Measurements from ENCODE around the gene ATP1B3. TPM values are rescaled to one million over a fixed set of nuclear protein-coding genes. Genes with fewer than 3 reads are reported as not detected.
"Not testable (repeated sequence)": the region's sequence is repeated elsewhere in the genome, so short reads cannot be mapped to it uniquely, and the experiment has no call there.

ATP1B3 gene
- total RNA-seq, 1 experiment from 2014 or later: 119 TPM

GRCh38 chr3:141942006-141942405 is 65.6 kb downstream of the ATP1B3 start:
- no peak for DNase-seq (ENCODE audit: low read depth)

- DNase-seq (ENCODE audit: low read depth): no peak
Measured at GRCh38 chr3:141945726-141946485, 69.5 kb downstream of the ATP1B3 start.

- no peak for DNase-seq (ENCODE audit: low read depth)
Measured at GRCh38 chr3:141949399-141949798, 73.0 kb downstream of the ATP1B3 start.

GRCh38 chr3:141949972-141950371 is 73.5 kb downstream of the ATP1B3 start:
- no peak for DNase-seq (ENCODE audit: low read depth)

- no peak for DNase-seq (ENCODE audit: low read depth)
Measured at GRCh38 chr3:141950572-141951493, 74.4 kb downstream of the ATP1B3 start.

- DNase-seq (ENCODE audit: low read depth): no peak
Measured at GRCh38 chr3:141952611-141953010, 76.2 kb downstream of the ATP1B3 start.

GRCh38 chr3:141955175-141955574 is 78.7 kb downstream of the ATP1B3 start:
- no peak for DNase-seq (ENCODE audit: low read depth)

GRCh38 chr3:141959589-141960554 is 83.4 kb downstream of the ATP1B3 start:
- peak; percentile 89 for DNase-seq (ENCODE audit: low read depth)

GRCh38 chr3:141960731-141961130 is 84.3 kb downstream of the ATP1B3 start:
- DNase-seq (ENCODE audit: low read depth): peak; percentile 50

- no peak for DNase-seq (ENCODE audit: low read depth)
Measured at GRCh38 chr3:141963301-141963700, 86.9 kb downstream of the ATP1B3 start.

GRCh38 chr3:141965471-141965870 is 89.0 kb downstream of the ATP1B3 start:
- DNase-seq (ENCODE audit: low read depth): no peak

- no peak for DNase-seq (ENCODE audit: low read depth)
Measured at GRCh38 chr3:141969711-141970110, 93.3 kb downstream of the ATP1B3 start.

GRCh38 chr3:141971571-141971970 is 95.1 kb downstream of the ATP1B3 start:
- no peak for DNase-seq (ENCODE audit: low read depth)

- DNase-seq (ENCODE audit: low read depth): no peak
Measured at GRCh38 chr3:141972399-141972798, 96.0 kb downstream of the ATP1B3 start.

- not testable (repeated sequence) for DNase-seq (ENCODE audit: low read depth)
Measured at GRCh38 chr3:141974777-141975176, 98.3 kb downstream of the ATP1B3 start.

Small RNA genes within 50 kb of the gene (small RNA-seq; reads per million reads assigned to genes)
- gene HMGN2P25 (not detected), gene RNU6-509P (not detected)

Other genes starting within 250 kb of the ATP1B3 start
- gene RNF7, start 138.3 kb upstream of the ATP1B3 start, total RNA-seq (2014; rRNA removed; shearing (Covaris generic)): 89.8 and 107 TPM in 2 replicates
- gene GRK7, start 113.2 kb upstream of the ATP1B3 start, total RNA-seq (2014; rRNA removed; shearing (Covaris generic)): not detected in 2 replicates

Measured in HT1080 (cell line).